ENCODE measurements around the gene GRIK5.
"Not testable (repeated sequence)": the region's sequence is repeated elsewhere in the genome, so short reads cannot be mapped to it uniquely, and the experiment has no call there.

The GRIK5 gene

DNA sequence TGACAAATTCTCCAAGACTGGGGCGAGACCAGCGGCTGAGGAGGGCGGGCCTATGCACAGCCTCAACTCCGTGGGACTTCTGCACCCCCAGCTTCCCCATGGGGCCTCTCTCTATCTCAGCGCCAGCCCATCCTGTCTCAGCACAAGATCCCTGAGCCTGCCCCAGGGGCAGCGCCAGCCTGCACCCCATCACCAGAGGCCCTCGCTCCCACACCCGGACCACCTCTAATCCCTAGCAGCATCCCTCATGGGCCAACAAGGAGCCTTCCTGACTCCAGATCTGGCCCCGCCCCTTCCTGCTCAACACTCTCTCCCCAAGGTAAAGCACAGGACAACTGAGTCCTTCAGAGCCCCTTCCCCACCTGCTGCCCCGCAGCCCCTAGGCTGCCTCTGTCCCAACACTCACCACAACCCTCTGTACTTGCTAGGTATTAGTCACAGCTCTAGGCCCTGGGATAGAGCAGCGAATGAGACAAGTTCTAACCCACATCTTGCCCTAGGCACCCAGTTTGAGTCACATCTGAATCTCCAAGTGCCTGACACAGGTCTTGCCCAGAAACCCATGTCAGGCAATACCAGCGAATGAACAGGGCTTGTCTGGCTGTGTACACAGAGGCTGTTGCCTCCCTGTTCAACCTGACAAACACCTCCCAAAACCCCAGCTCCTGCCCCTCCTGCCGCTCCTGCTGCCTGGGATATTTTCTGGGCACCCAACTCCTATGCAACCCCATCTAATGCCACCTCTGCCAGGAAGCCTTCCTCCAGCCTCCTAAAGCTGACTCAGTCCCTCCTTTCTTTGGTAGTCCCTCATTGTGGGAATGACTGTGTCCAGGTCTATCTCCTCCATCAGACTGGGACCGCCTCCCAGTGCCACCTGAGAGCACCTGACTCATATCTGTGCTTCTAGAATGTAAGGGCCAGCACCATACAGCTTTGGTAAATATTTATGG is 18.6 kb downstream of the GRIK5 start:
- DNase-seq (ENCODE audit: low read depth): no peak

DNA sequence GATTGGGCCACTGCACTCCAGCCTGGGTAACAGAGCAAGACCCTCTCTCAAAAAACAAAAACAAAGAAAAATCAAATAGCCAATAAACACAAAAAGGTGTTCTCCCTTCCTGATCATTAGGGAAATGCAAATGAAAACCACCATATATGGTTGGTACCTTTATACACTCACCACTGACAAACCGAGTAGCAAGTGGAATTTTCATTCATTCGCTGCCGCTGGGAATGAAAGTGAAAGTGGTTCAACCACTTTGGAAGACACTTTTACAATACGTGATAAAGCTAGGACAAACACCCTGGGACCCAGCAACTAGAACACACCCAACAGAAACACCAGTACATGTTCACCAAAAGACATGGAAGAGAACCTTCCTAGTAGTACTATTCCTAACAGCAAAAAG is 21.0 kb downstream of the GRIK5 start:
- DNase-seq (ENCODE audit: low read depth): no peak

DNA sequence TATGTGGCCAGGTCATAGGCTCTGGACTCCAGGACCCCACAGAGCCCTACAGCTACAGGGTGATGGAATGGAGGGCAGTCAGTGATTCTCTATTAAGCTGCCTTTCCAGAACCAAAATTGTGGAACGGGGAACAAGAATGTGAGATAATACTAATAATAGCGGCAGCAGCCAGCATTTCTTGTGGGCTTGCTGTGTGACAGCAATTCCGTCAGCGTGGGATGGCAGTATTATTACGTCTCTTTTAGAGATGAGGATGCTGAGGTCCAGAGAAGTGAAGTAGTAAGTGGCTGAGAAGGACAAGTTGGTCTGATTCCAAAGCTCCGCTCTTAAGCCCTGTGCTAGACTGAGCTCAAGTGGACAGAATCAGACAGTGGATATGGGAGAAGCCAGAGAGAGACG is 24.4 kb downstream of the GRIK5 start:
- no peak for DNase-seq (ENCODE audit: low read depth)

DNA sequence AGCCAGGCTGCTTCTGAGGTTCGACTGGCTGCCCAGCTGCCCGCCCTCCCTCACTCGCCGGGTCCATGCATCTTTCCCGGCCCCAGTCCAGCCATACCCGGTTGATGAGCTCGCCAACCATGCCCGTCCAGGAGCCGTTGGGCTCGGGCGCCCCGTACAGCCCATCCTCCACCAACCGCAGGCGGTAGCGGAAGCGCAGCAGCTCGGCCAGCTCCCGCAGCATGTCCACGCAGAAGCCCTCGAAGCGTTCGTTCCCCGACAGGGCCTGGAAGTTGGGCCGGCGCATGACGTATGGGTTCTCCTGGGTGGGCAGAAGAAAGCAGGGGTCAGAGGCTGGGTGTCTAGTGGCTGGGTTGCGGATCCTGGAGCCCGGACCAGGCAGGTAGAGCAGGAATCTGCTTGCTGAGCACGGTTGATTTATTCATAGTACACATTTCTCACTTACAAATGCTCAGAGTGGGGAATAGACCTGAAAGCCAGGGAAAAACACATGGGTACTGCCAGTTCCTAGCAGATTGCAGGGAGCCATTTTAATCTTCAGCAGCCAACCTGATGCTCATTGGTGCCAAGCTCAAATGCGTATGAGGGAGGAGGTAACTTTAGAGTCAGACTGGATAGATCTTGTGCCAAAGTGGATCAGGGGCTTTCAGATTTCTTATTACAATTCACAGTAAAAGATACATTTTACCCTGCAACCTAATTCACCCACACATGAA is 27.4 kb downstream of the GRIK5 start:
- DNase-seq (ENCODE audit: low read depth): no peak

DNA sequence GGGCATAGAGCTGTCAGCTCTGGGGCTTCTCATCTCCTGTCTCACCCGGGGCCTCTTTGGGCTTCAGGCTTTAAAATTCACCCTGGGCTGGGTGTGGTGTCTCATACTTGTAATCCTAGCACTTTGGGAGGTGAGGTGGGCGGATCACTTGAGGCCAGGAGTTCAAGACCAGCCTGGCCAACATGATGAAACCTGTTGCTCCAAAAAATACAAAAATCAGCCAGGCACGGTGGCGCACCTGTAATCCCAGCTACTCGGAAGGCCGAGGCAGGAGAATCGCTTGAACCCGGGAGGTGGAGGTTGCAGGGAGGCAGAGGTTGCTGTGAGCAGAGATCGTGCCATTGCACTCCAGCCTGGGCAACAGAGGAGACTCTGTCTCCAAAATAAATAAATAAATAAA is 29.5 kb downstream of the GRIK5 start:
- not testable (repeated sequence) for DNase-seq (ENCODE audit: low read depth)

DNA sequence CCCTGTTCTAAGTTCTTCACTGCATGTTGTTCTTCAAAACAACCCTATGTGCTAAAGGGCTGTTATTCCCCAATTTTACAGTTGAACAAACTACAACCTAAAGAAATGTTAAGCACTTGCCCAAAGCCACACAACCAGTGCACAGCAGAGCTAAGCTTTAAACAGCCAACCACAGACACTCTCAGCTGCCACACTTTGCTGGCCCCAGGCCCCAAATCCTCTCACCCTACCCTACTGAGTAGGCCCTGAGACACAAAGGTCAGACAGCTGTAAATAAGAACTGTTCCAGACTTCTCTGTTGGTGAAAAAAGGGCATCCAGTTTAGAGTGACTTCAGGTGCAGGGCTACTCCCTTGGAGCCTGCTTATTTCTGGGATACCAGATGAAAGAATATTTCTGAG is 30.0 kb downstream of the GRIK5 start:
- DNase-seq (ENCODE audit: low read depth): no peak

DNA sequence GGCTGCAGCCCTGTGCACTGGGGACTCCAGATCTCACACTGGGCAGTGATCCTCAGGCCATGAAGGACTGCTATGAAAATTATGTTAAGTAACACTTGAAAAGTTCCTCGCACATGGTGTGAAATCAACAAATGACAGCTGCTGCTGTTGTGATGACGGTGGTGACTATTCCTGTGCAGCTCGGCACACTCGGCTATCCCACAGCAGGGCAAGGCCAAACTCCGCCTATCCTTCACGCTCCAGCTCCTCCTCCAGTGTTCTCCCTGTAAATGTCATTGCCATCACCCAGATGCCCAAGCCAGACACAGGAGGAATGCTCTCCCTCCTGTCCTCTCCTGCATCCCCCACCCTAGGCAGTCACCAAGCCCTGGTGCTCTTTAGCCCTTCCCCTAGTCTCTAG is 31.3 kb downstream of the GRIK5 start:
- DNase-seq (ENCODE audit: low read depth): no peak

DNA sequence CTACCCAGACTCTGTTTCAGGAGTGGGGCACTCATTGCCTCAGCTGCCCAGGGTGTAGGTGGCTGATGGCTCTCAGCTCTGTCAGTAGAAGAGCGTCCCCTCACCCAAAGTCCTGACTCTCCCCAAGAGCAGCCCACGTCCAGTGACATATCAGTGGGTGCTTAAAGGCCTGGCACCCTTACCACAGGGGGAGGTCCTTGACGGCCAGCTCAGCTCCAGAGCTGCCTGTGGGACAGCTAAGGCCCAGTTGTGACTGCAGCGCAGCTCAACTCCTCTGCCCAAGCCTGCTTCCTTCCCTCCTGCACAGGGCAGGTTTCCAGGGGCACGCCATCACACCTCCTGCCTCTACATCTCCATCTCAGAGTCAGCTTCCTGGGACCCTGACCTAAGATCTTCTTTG is 32.4 kb downstream of the GRIK5 start:
- DNase-seq (ENCODE audit: low read depth): no peak

DNA sequence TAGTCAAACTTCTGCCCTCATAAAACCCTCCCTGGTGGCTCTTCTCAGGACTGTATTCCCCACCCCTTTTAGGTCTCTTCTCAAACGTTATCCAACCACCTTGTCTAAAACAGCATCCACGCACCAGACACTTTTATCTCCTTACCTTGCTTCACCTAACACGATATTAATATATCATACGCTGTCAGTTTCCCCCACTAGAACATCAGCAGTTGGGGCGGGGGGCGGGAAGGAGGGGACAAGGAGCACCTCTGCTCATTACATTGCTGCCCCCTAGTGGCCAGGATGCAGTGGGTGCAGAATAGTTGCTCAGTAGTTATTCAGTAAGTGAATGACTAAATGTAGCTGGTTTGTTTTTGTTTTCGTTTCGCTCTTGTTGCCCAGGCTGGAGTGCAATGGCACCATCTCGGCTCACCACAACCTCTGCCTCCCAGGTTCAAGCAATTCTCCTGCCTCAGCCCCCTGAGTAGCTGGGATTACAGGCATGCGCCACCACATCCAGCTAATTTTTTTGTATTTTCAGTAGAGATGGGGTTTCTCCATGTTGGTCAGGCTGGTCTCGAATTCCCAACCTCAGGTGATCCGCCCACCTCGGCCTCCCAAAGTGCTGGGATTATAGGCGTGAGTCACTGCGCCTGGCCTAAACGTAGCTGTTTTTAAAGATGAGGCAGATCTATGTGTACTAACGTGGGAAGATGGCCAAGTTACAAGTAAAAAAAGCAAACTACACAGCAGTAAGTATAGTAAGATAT is 35.2 kb downstream of the GRIK5 start:
- peak; percentile 49 for DNase-seq (ENCODE audit: low read depth)

DNA sequence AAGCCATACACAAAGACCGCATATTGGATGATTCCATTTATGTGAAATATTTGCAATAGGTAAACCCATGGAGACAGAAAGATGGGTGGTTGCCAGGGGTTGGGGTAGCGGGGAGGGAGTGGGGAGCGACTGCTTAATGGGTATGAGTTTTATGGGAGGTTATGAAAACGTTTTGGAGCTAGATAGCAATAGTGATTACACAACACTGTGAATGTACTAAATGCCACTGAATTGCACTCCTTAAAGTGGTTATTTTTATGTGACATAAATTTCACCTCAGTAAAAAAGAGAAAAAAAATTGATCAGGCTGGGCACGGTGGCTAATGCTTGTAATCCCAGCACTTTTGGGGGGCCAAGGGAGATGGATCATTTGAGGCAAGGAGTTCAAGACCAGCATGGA is 36.6 kb downstream of the GRIK5 start:
- DNase-seq (ENCODE audit: low read depth): no peak

DNA sequence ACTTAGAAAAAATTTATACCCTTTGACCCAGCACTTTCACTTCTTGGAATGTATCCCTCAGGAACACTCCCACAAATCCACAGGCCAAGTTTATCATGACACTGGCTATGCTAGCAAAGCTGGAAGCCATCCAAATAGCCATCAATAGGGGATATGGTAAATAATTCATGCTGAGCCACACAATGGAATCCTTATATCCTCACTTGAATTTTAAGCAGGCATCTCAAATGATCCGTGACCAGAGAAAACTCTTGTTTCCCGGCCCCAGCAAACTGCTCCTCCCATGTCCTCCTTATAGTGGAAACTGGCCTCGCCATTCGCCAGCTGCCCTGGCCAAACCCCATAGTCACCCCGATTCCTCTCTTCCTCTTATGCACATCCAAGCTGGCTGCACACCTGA is 37.6 kb downstream of the GRIK5 start:
- DNase-seq (ENCODE audit: low read depth): no peak

DNA sequence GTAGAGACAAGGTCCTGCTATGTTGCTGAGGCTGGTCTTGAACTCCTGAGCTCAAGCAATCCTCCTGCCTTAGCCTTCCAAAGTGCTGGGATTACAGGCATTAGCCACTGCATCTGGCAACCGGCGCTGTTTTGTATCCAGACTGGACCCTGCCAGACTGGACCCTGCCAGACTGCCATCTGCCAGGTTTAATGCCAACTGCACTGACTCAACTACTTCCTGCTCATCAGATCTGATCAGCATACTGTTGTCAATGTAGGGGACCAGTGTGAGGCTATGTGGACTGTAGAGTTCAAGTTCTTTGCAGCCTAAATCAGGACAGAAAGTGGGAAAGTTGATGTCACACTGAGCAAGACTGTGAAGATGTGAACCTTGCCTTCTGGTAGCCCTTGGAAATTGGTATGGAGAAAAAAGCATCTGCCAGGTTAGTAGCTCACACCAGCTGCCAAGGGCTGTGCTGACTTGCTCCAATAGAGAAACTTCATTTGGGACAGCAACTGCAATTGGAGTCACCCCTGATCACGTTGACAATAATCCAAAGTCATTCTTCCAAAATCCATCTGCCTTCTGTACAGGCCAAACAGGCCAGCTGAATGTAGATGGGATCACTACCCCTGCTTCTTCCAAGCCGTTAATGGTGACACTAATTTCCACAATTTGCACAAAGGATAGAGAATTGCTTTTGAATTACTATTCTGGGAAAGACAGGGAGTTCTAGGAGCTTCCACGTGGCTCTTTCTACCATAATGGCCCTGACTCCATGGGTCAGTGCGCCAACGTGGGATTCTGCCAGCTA is 39.2 kb downstream of the GRIK5 start:
- DNase-seq (ENCODE audit: low read depth): no peak

DNA sequence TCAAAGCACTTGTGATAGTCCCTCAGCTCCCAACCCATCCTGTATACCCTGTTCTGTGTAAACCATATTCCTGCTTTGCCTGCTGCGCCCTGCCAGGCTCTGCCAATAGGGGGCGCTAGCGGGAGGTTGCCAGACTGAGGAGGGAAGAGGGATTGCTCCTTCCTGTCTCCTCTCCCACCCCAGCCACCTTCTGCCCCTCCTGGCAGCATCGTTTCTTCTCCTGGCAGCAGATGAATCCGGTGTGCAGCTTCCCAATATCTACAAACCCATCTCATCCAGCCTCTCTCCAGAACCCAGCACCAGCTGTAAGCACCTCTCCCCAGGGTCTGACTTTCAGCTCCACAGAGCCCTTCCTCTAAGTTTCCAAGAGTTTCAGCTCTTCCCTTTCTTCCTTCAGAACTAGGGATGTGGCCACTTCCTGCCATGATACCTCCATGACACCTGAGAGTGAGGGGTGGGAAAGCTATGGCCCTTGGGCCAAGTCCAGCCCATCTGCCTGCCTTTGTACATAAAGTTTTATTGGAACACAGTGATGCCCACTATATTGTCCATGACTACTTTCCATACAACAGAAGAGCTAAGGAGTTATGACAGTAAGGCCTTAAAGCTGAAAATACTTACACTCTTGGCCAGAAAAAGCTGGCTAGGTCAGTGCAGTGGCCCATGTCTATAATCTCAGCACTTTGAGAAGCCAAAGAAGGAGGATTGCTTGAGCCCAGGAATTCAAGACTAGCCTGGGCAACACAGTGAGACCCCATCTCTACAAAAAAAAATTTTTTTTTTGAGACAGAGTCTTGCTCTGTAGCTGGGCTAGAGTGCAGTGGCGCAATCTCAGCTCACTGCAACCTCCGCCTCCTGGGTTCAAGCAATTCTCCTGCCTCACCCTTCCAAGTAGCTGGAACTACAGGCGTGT is 41.4 kb downstream of the GRIK5 start:
- DNase-seq (ENCODE audit: low read depth): peak; percentile 9

DNA sequence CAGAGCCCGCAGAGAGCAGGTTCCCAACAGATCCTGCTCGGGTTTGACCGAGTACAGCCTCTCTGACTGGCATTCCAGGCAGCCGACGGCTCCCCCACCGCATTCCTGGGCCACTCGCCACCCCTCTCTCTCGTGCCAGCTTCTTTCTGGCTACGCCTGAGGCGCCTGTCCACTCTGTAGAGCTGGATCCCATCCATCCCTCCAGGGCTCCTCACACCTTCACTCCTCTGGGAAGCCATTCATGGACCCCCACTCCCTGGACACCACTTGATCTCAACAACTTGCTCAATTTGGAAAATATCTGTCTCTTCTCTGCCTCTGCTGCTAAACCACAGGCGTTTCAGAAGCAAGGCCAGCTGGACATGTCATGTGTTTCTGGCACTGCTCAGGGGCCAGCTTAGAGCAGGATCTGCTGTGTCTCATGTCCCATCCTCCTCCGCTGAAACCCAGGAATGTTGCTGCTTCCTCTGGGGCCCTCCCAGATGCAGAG is 45.3 kb downstream of the GRIK5 start:
- no peak for DNase-seq (ENCODE audit: low read depth)

DNA sequence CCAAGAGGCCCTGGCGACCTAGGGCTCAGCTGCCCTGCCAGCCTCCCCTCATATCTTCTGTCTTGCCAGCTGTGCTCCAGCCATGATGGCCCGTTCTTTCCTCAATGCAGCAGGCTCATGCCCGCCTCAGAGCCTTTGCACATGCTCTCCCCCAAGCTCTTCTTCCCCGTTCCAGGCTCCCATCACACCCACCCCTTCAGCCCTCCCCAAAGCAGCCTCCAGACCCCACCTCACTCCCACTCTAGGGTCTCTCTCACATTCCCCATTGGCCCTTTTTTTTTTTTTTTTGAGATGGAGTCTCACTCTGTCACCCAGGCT is 46.1 kb downstream of the GRIK5 start:
- DNase-seq (ENCODE audit: low read depth): no peak

DNA sequence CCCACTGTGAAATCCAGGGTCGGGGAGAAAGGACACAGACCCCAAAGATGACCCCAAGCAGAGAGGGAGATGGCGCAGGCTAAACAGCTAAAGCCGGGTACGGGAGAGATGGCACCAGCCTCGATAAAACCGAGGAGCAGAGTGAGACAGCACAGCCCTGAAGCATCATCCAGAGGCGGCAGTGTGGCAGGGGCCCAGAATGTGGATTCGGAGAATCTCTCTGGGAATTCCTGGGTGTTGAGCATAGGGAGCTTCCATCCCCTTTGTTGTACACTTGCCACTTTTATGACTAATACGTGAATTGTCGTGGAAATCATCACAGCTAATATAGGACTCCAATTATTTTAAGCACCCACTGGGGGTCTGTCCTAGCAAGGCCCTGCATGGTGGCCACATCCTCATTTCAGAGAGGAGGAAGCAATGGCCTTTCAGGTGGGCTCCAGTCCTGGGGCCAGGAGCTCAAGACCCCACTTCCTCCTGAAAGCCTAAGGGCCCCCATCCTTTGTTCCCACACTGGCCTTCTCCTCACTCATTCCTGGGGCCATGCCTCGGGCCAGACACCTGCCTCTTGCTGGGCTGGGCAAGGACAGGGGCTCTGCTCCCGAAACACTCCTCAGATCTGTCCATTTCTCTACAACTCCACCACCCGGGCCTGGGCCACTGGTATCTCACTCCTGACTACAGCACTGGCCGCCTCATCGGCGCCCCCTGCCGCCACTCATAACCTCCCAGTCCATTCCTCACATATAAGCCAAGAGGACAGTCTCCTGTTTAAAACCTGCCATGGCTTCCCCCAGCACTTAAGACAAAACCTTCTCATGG is 46.7 kb downstream of the GRIK5 start:
- DNase-seq (ENCODE audit: low read depth): no peak

DNA sequence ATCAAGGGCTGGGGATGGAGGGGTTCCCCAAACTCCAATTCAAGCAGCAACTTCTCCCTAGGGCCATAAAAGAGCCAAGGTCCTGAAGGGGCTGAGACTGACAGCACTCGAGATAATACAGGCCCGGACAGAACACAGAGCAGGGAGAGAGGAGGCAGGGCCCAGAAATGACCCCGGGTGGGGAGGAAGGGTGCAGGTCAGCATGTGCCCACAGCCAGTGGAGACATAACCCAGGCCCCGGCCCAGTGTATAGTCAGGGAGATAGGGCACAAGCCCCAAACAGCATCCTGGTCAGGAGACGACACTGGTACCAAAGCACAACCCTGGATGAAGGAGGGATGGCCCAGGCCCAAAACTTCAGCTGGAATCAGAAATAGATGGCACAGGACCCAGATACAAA is 47.4 kb downstream of the GRIK5 start:
- no peak for DNase-seq (ENCODE audit: low read depth)

DNA sequence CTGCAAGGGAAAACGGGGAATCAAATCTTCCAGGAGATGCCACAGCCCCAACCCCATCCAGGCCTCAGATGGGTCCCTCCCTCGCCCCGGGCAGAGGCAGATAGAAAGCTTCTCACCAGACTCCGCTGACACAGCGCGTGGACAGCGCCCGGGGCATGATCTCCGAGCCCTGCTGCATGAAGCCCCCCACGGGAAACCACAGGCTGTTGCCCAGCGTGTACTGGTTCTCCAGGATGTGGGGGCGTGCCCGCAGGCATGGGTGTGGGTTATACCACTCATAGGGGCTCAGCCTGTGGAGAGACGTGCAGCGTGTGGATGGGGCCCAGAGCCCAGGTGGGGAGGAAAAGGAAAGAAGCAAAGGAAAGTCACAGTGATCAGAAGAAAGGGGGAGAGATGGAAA is 48.8 kb downstream of the GRIK5 start:
- DNase-seq (ENCODE audit: low read depth): no peak

DNA sequence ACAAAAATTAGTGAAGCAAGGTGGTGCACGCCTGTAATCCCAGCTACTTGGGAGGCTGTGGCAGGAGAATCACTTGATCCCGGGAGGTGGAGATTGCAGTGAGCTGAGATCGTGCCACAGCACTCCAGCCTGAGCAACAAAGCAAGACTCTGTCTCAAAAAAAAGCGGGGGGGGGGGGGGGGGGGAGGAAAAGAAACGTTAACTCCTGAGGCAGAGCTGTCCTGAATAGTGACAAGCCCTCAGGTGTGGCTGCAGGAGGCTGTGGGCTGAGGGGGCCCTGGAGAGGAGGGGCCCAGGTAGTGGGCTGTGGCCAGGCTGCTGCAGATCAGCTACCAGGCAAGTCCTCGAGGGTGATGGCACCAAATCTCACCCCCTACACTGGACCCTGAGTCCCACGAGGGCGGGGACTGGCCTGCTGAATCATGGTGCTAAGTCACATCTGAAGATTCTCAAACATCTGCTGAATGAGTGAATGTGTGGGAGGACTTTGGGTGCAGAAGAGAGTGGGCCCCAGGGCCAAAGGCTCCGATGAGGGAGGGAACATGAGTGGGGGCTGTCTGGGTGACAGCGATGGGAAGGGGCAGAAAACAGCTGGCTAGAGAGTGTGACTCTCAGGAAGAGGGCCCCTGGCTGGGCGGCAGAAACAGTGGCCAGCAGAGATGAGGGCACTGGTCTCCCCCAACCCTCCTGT is 51.4 kb downstream of the GRIK5 start:
- DNase-seq (ENCODE audit: low read depth): no peak

All from activated T-cell treated with anti-CD3 and anti-CD28 coated beads for 24 hours (primary cell).